Sciatic nerve (tissue), 2 donors: ENCODE measurements around the gene SPTBN1. TPM values are rescaled to one million over a fixed set of nuclear protein-coding genes. Genes with fewer than 3 reads are reported as not detected.

Source experiments
- ATAC-seq: fragments of 200-7000 bp; cut with Tn5 transposase; one replicate; pipeline ENCODE4 v1.9.1; 2020; ENCODE audit warnings: mild to moderate bottlenecking, moderate library complexity
- DNase-seq: peaks from one replicate; pipeline ENCODE4 v3.0.0-alpha.2; 2020; ENCODE audit warnings: low spot score
- intact Hi-C: fragments of 100-400 bp; cut with DNase I; formaldehyde crosslinking; loops from one replicate; pipeline ENCODE4 v1.14.2; 2022
- total RNA-seq: library from RNA; stranded (reverse); fragmentation: NEBNext Ultra II Directional; extraction: Animal tissue kit (Norgen Biotek cat#: 25700); gene quantifications from one replicate; pipeline ENCODE4 v1.2.1, GENCODE V29; 2021
- donor health status: DM: no; HTN: no; CAD: no.
- donor health status: DM: no; HTN: no; CAD: no.

SPTBN1 gene
- total RNA-seq, 1 donor from 2014 or later, result 1,016 TPM

- intact Hi-C loops, result no loop called here
- DNase-seq, result no peak
- ATAC-seq, result peak; percentile 69
These were observed 25.5 kb upstream of the SPTBN1 start for GRCh38 chr2:54430649-54431048.

GRCh38 chr2:54432251-54433015 lies 23.7 kb upstream of the SPTBN1 start:
- ATAC-seq (peak; percentile 31), DNase-seq (no peak)
- intact Hi-C loops, result no loop called here

- intact Hi-C loops, result no loop called here
- no peak for DNase-seq
- no peak for ATAC-seq
These were observed 21.9 kb upstream of the SPTBN1 start for GRCh38 chr2:54434229-54434628.

- no peak for DNase-seq
- intact Hi-C loops, result no loop called here
- no peak for ATAC-seq
These were observed 21.4 kb upstream of the SPTBN1 start for GRCh38 chr2:54434711-54435110.

- no peak for ATAC-seq
- DNase-seq, result no peak
- intact Hi-C loops, result no loop called here
These were observed 20.6 kb upstream of the SPTBN1 start for GRCh38 chr2:54435325-54436226.

GRCh38 chr2:54437588-54437987 lies 18.5 kb upstream of the SPTBN1 start:
- intact Hi-C loops, result no loop called here
- DNase-seq (no peak), ATAC-seq (no peak)

GRCh38 chr2:54438271-54438670 lies 17.9 kb upstream of the SPTBN1 start:
- intact Hi-C loops, result no loop called here
- ATAC-seq (peak; percentile 87), DNase-seq (peak; percentile 74)

GRCh38 chr2:54439582-54439981 lies 16.5 kb upstream of the SPTBN1 start:
- ATAC-seq, result no peak
- intact Hi-C loops, result no loop called here
- no peak for DNase-seq

GRCh38 chr2:54440050-54440449 lies 16.1 kb upstream of the SPTBN1 start:
- DNase-seq (no peak), ATAC-seq (no peak)
- intact Hi-C loops, result no loop called here

- DNase-seq, result no peak
- ATAC-seq, result no peak
- intact Hi-C loops, result no loop called here
These were observed 11.6 kb upstream of the SPTBN1 start for GRCh38 chr2:54444503-54444902.

- intact Hi-C loops, result no loop called here
- DNase-seq (no peak), ATAC-seq (no peak)
These were observed 10.0 kb upstream of the SPTBN1 start for GRCh38 chr2:54446122-54446521.

GRCh38 chr2:54446625-54447024 lies 9.5 kb upstream of the SPTBN1 start:
- peak; percentile 84 for ATAC-seq
- DNase-seq, result no peak
- intact Hi-C loops, result no loop called here

GRCh38 chr2:54454548-54455130 lies 1.5 kb upstream of the SPTBN1 start:
- intact Hi-C loops, result no loop called here
- no peak for DNase-seq
- no peak for ATAC-seq

GRCh38 chr2:54455131-54455562 lies 980 bp upstream of the SPTBN1 start:
- ATAC-seq (peak; percentile 56), DNase-seq (peak; percentile 73)
- intact Hi-C loops, result no loop called here

GRCh38 chr2:54456362-54456611 lies 160 bp downstream of the SPTBN1 start:
- ATAC-seq, result no peak
- intact Hi-C loops, result no loop called here

GRCh38 chr2:54456612-54457322 lies 640 bp downstream of the SPTBN1 start:
- intact Hi-C loops, result no loop called here
- DNase-seq (peak; percentile 71), ATAC-seq (no peak)

More at GRCh38 chr2:54456362-54456611, 160 bp downstream of the SPTBN1 start:
- no peak for DNase-seq

GRCh38 chr2:54457323-54458023 lies 1.3 kb downstream of the SPTBN1 start:
- intact Hi-C loops, result no loop called here
- ATAC-seq, result no peak
- no peak for DNase-seq

- DNase-seq (no peak), ATAC-seq (no peak)
- intact Hi-C loops, result no loop called here
These were observed 2.9 kb downstream of the SPTBN1 start for GRCh38 chr2:54459037-54459441.

- DNase-seq, result no peak
- intact Hi-C loops, result no loop called here
These were observed 5.1 kb downstream of the SPTBN1 start for GRCh38 chr2:54461261-54461660.

More at GRCh38 chr2:54461261-54461660, 5.1 kb downstream of the SPTBN1 start:
- ATAC-seq, result peak; percentile 32
